Measurements from ENCODE around the gene PXMP2. TPM values are rescaled to one million over a fixed set of nuclear protein-coding genes. Genes with fewer than 3 reads are reported as not detected.
A peak's percentile ranks its signal among the peaks of the same experiment; 100 is the strongest.

PXMP2 gene
- total RNA-seq (2022) (29.8 and 39.9 TPM in 2 replicates), Bru-seq, nascent RNA (percentile 68 among the genes with signal in this experiment), BruChase-seq, experiment 1, labeled RNA remaining after a 2-hour chase (percentile 82 among the genes with signal in this experiment), BruChase-seq, experiment 2, labeled RNA remaining after a 6-hour chase (percentile 87 among the genes with signal in this experiment)
- long read RNA-seq, transcript PXMP2-201 (5 exons, 957 nt), result major isoform, 76 of 94 reads
- long read RNA-seq, partial matches to known transcripts, result 10 of 94 reads
- long read RNA-seq, other reads (novel, unspliced or antisense), result 5 of 94 reads

DNA sequence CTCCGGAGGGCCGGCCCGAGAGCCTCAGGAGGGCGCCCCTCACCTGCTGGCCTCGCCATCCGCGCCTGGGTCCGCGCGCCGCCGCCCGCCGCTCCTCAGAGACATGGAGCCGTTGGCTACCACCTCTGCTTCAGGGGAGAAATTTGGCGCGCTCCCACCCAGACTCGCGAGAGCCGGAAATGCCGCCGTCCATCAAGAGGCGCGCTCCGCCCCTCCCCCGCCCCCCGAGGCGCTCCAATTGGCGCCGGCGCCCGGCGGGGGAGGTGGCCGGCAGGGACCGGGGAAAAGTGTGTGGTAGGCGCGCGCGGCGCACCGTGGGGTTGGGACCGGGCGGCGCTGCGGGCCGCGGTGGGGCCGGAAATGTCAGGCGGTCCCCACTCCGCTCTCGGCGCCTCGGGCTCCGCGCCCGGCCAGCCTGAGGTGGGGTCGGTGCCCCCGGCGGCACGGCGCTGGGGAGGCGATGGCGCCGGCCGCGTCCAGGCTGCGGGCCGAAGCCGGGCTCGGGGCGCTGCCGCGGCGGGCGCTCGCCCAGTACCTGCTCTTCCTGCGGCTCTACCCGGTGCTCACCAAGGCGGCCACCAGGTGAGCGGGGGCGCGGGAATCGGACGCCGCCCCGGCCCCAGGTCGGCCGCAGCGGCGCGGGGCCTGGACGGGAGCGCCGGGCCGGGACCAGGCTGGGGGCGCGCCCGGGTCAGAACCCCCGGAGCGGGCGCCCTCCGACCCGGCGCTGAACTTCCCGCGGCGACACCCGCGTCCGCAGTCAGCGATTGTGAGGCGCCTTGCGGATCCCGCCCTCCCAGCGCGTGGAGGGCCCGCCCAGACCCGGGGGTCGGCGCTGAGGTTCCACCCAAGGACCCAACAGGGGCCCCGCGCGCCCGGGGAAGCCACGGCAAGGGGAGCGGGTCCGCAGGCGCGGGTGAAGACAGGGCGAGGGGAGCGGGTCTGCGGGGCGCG lies at the start of gene PXMP2, which contains the start of gene POLE:
TSS of gene PXMP2 (plus strand) at position 377 of the 954 bp plus-strand sequence. CDS start at position 461, 84 bp downstream.
TSS of gene POLE (minus strand) at position 132 of the 954 bp plus-strand sequence. CDS start at position 105, 27 bp downstream.
- no TSS peak for BruUV-seq (replicated peaks)
- Mint-ChIP-seq H3K4me1 (ENCODE audit: low read depth, unreplicated experiment) (peaks cover 6% of the 10 kb centered on the region), H3K27me3 (ENCODE audit: insufficient read depth, unreplicated experiment) (no peaks in the 10 kb centered on the region), H3K27ac (ENCODE audit: unreplicated experiment) (peak within 1 kb of the TSS; percentile 76), H3K36me3 (ENCODE audit: insufficient read depth, unreplicated experiment) (peaks cover 40% of the 10 kb centered on the region), H3K9me3 (ENCODE audit: unreplicated experiment) (no peaks in the 10 kb centered on the region), H3K4me3 (ENCODE audit: unreplicated experiment) (peak within 1 kb of the TSS; percentile 84)
- no peaks in the 10 kb centered on the region for H3K27me3 ChIP-seq (replicated peaks; ENCODE audit: control insufficient read depth, insufficient read depth, low read length)
- ChIA-PET CTCF (no interaction called here), POLR2A (no interaction called here)
- no peaks in the 10 kb centered on the region for H3K9me3 ChIP-seq
- H3K4me1 ChIP-seq, result peaks cover 6% of the 10 kb centered on the region
- peak; percentile 95 to 97 for DNase-seq
- no peaks in the 10 kb centered on the region; the same call in 1 of the 2 replicates for H3K36me3 ChIP-seq (ENCODE audit: control insufficient read depth, insufficient read depth, low read length)
- intact Hi-C loops (cut with micrococcal nuclease; ENCODE audit: unreplicated experiment), result loop anchor here (2.0 kb wide), 1 partner anchor 23 kb away; the partner anchor contains the start of gene PGAM5
- TF ChIP-seq, protein P1, sequence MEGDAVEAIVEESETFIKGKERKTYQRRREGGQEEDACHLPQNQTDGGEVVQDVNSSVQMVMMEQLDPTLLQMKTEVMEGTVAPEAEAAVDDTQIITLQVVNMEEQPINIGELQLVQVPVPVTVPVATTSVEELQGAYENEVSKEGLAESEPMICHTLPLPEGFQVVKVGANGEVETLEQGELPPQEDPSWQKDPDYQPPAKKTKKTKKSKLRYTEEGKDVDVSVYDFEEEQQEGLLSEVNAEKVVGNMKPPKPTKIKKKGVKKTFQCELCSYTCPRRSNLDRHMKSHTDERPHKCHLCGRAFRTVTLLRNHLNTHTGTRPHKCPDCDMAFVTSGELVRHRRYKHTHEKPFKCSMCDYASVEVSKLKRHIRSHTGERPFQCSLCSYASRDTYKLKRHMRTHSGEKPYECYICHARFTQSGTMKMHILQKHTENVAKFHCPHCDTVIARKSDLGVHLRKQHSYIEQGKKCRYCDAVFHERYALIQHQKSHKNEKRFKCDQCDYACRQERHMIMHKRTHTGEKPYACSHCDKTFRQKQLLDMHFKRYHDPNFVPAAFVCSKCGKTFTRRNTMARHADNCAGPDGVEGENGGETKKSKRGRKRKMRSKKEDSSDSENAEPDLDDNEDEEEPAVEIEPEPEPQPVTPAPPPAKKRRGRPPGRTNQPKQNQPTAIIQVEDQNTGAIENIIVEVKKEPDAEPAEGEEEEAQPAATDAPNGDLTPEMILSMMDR (IDR thresholded peaks at IDR 0.05; ENCODE audit: insufficient read depth in 1 of 2, low read depth in 1 of 2, low read length in 1 of 2, severe bottlenecking in 1 of 2, unreplicated experiment in 1 of 2), result no peak
- H3K4me3 ChIP-seq (ENCODE audit: low read depth, low read length), result peak within 1 kb of the TSS; percentile 71

DNA sequence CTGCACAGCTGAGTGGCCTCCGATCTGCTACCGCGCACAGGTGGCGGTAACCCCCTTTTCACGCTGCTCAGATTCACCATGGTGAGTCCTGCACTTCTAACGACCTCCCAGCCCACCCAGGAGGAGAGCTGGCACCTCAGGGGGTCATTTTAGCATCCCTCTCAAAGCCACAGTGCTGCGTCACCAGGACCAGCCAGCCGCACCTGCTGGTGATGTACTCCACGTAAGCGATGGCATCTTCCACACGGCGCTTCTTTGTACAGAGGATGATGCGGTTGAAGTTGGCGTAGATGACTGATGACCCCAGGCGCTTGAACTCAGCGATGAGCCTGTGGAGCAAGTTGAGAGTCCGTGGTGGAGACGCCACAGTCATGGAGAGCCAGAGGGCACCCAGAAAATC lies 49.6 kb upstream of the PXMP2 start:
- Mint-ChIP-seq H3K36me3 (ENCODE audit: insufficient read depth, unreplicated experiment) (peaks cover 87% of the 10 kb centered on the region), H3K4me1 (ENCODE audit: low read depth, unreplicated experiment) (no peaks in the 10 kb centered on the region), H3K4me3 (ENCODE audit: unreplicated experiment) (no peak overlapping the region), H3K27ac (ENCODE audit: unreplicated experiment) (no peak overlapping the region), H3K27me3 (ENCODE audit: insufficient read depth, unreplicated experiment) (no peaks in the 10 kb centered on the region), H3K9me3 (ENCODE audit: unreplicated experiment) (no peaks in the 10 kb centered on the region)
- no peak for DNase-seq
- Histone ChIP-seq H3K4me3 (ENCODE audit: low read depth, low read length) (no peak overlapping the region), H3K9me3 (no peaks in the 10 kb centered on the region), H3K4me1 (no peaks in the 10 kb centered on the region), H3K36me3 (ENCODE audit: control insufficient read depth, insufficient read depth, low read length) (peaks cover 7% of the 10 kb centered on the region), H3K27me3 (replicated peaks; ENCODE audit: control insufficient read depth, insufficient read depth, low read length) (no peaks in the 10 kb centered on the region)
- BruUV-seq (replicated peaks), result no TSS peak
- CTCF ChIA-PET, result no interaction called here
- TF ChIP-seq, protein P1 (IDR thresholded peaks at IDR 0.05; ENCODE audit: insufficient read depth in 1 of 2, low read depth in 1 of 2, low read length in 1 of 2, severe bottlenecking in 1 of 2, unreplicated experiment in 1 of 2), result no peak
- POLR2A ChIA-PET, result no interaction called here
- intact Hi-C loops (cut with micrococcal nuclease; ENCODE audit: unreplicated experiment), result loop anchor here (1.0 kb wide), 1 partner anchor 38 kb away; no protein-coding TSS in a partner anchor
